Natural killer cell (primary cell): ENCODE results near the gene MAP2K3. TPM values are rescaled to one million over a fixed set of nuclear protein-coding genes. Genes with fewer than 3 reads are reported as not detected.

ENCODE experiments used
- ATAC-seq, 3 donors: fragments of 150-1000 bp in 2 of 3; fragments of 200-7000 bp in 1 of 3; cut with Tn5 transposase; 1 replicate in 1 of 3; 2 replicates in 2 of 3; pipeline ENCODE4 v1.10.0; 2021; ENCODE audit warnings: mild to moderate bottlenecking in 2 of 3, moderate library complexity in 2 of 3
- DNase-seq, 2 donors: peaks; one replicate each; pipeline versions ENCODE4 v3.0.0 to v3.0.0-alpha.2; 2013 to 2021; ENCODE audit warnings: mixed read lengths in 1 of 2
- H3K27ac ChIP-seq: one replicate; pipeline ENCODE4 v1.5.1; 2013; ENCODE audit warnings: mild to moderate bottlenecking, low read length
- H3K27me3 ChIP-seq: one replicate; pipeline ENCODE4 v1.6.1; 2013; ENCODE audit warnings: low read length; ENCODE audit not compliant: control insufficient read depth, insufficient read depth
- H3K36me3 ChIP-seq: one replicate; pipeline ENCODE4 v1.6.1; 2013; ENCODE audit warnings: low read length; ENCODE audit not compliant: control insufficient read depth, insufficient read depth
- H3K4me1 ChIP-seq: one replicate; pipeline ENCODE4 v1.6.1; 2013; ENCODE audit warnings: low read length; ENCODE audit not compliant: control insufficient read depth, insufficient read depth
- H3K4me3 ChIP-seq: one replicate; pipeline ENCODE4 v1.5.1; 2013; ENCODE audit warnings: low read length
- H3K9me3 ChIP-seq: one replicate; pipeline ENCODE4 v1.6.1; 2013; ENCODE audit warnings: low read length; ENCODE audit not compliant: control insufficient read depth, insufficient read depth
- H3K27ac Mint-ChIP-seq, 2 donors: one replicate each; pipeline ENCODE4 v1.8.0; 2022; ENCODE audit warnings: mild to moderate bottlenecking in 2 of 2, mixed read lengths in 2 of 2, moderate library complexity in 1 of 2
- H3K27me3 Mint-ChIP-seq, 2 donors: one replicate each; pipeline ENCODE4 v1.8.0; 2022; ENCODE audit warnings: low read depth in 2 of 2, mixed read lengths in 2 of 2
- H3K36me3 Mint-ChIP-seq: one replicate; pipeline ENCODE4 v1.8.0; 2022; ENCODE audit warnings: mixed read lengths
- H3K4me1 Mint-ChIP-seq, 2 donors: one replicate each; pipeline ENCODE4 v1.8.0; 2022; ENCODE audit warnings: mixed read lengths in 2 of 2
- H3K4me3 Mint-ChIP-seq: one replicate; pipeline ENCODE4 v1.8.0; 2022; ENCODE audit warnings: mild to moderate bottlenecking, moderate library complexity, mixed read lengths
- H3K9me3 Mint-ChIP-seq, 2 donors: one replicate each; pipeline ENCODE4 v1.8.0; 2022; ENCODE audit warnings: mixed read lengths in 2 of 2
- WGBS: methylation state at CpG from one replicate; pipeline ENCODE4 v1.1.7; 2013; ENCODE audit warnings: missing lambda C conversion rate; ENCODE audit not compliant: insufficient coverage; 5-methylcytosine and 5-hydroxymethylcytosine counted together
- intact Hi-C: fragments of 100-400 bp; cut with micrococcal nuclease; formaldehyde crosslinking; loops from one replicate; pipeline ENCODE4 v1.14.2; 2022
- total RNA-seq, 4 donors: library from RNA; stranded (reverse); fragments of 120-200 nt in 1 of 4; gene quantifications; one replicate each; pipeline versions ENCODE4 v1.2.3 to v1.2.4, GENCODE V29; 2013 to 2022
- TF ChIP-seq, protein P1 (sequence below): fragments of 200-600 bp; IDR thresholded peaks from one replicate; pipeline ENCODE4 v1.8.0; 2022; ENCODE audit warnings: antibody characterized with exemption

Gene MAP2K3
- total RNA-seq, 3 donors from 2014 or later (not counting 1 experiment from before 2014, with no cell fraction given), result 139 to 165 (median 162) TPM

DNA sequence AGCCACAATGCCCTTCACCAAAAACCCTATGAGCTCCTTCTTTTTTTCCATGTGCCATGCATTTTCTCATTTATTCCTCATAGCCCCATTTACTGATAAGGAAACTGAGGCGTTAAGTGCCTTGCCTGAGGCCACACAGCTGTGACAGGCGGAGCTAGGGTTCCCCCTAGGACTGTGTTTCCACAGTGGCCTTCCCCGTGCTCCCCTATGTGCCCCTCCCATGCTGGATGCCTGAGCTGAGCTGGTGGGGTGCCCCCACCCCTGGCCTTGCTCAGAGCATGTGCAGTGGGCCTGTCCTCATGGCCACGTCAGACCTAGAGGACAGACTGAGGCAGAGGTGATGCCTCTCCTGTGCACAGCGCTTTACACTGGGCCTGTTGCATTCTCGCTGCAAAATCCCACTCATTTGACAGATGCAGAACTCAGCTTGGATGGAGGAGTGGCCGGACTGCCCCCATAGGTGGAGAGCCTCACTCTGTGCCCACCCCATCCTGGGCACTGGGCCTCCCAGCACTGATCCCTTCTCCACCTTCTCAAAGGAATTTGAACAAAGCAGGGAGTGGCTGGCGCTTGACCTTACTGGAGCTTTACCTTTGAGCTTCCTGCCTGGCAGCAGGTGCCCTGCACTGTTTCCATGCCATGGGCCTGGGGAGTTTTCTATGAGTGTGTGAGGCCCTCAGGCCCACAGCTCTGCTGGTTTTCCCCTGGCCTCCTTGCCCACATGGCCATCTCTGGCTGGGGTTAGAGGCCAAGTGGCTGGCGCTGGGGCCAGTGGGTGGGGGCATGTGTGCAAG is 2.6 kb downstream of the MAP2K3 start:
- peak overlapping the region; percentile 96 to 99 for H3K27ac Mint-ChIP-seq
- intact Hi-C loops, result loop anchor here (1.0 to 5.0 kb wide), 4 partner anchors 35 to 244 kb away; partner anchors contain the start of genes DHRS7B and USP22
- peaks cover 53 to 63% of the 10 kb centered on the region in 2 donors for H3K4me1 Mint-ChIP-seq
- WGBS, result 42% methylated on average over 9 of the region's 9 CpGs
- ATAC-seq (peak; percentile 1 to 23 (median 9)), DNase-seq (peak in 1 of 2 donors; percentile 37)
- Histone ChIP-seq H3K4me1 (peaks cover 70% of the 10 kb centered on the region), H3K27me3 (no peaks in the 10 kb centered on the region), H3K36me3 (peaks cover 7% of the 10 kb centered on the region), H3K27ac (peak overlapping the region; percentile 97), H3K9me3 (no peaks in the 10 kb centered on the region), H3K4me3 (peak overlapping the region; percentile 88)
- H3K9me3 Mint-ChIP-seq, result no peaks in the 10 kb centered on the region
- H3K27me3 Mint-ChIP-seq, result no peaks in the 10 kb centered on the region
- no peaks in the 10 kb centered on the region for H3K36me3 Mint-ChIP-seq
- H3K4me3 Mint-ChIP-seq, result peak overlapping the region; percentile 96
- TF ChIP-seq, protein P1, sequence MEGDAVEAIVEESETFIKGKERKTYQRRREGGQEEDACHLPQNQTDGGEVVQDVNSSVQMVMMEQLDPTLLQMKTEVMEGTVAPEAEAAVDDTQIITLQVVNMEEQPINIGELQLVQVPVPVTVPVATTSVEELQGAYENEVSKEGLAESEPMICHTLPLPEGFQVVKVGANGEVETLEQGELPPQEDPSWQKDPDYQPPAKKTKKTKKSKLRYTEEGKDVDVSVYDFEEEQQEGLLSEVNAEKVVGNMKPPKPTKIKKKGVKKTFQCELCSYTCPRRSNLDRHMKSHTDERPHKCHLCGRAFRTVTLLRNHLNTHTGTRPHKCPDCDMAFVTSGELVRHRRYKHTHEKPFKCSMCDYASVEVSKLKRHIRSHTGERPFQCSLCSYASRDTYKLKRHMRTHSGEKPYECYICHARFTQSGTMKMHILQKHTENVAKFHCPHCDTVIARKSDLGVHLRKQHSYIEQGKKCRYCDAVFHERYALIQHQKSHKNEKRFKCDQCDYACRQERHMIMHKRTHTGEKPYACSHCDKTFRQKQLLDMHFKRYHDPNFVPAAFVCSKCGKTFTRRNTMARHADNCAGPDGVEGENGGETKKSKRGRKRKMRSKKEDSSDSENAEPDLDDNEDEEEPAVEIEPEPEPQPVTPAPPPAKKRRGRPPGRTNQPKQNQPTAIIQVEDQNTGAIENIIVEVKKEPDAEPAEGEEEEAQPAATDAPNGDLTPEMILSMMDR, result no peak

DNA sequence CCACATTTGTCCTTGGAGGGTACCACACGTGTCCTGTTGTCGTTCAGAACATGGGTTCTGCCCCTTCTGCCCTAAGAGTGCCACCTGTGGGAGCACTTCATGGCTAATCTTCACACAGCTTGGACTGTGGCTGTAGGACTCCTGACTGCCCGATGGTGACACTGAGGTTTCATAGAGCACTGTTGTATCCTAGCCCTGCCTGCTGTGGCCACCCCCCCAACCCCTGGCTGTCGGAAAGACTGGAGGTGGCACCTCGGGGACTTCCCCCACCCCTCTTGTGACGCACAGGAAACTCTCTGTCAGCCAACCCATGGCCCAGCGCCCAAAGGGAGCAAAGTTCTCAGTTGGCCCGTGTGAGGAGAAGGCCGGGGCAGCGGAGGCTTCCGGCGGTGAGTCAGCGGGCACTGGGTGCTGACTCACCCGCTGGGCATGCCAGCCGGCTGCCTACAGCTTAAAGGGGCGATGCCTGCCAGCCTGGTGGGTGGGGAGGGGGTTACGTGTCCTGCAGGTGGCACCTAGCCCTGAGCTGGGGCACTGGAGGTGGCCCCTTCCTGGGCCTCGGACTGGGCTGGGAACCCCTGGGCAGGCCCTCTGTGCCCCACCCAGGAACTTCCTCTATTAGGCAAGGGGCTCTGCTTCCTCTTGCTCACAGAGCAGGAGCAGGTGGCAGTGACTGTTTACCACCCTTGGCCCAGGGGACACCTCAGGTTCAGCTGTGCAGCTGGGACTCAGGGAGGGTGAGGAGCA is 3.4 kb downstream of the MAP2K3 start:
- H3K4me1 Mint-ChIP-seq, result peaks cover 53 to 56% of the 10 kb centered on the region in 2 donors
- no peaks in the 10 kb centered on the region for H3K27me3 Mint-ChIP-seq
- H3K36me3 Mint-ChIP-seq, result no peaks in the 10 kb centered on the region
- TF ChIP-seq, protein P1, result no peak
- WGBS, result 0% methylated on average over 18 of the region's 18 CpGs
- intact Hi-C loops, result loop anchor here (1.0 to 5.0 kb wide), 6 partner anchors 8 to 245 kb away; partner anchors contain the start of genes DHRS7B, NATD1 and USP22
- no peaks in the 10 kb centered on the region for H3K9me3 ChIP-seq
- peaks cover 74% of the 10 kb centered on the region for H3K4me1 ChIP-seq
- DNase-seq, result peak; percentile 97 to 98
- peak; percentile 60 to 84 (median 69) for ATAC-seq
- H3K27me3 ChIP-seq, result no peaks in the 10 kb centered on the region
- H3K9me3 Mint-ChIP-seq, result peaks cover 0 to 2% of the 10 kb centered on the region in 2 donors
- peak overlapping the region; percentile 96 to 99 for H3K27ac Mint-ChIP-seq
- H3K36me3 ChIP-seq, result peaks cover 9% of the 10 kb centered on the region
- peak overlapping the region; percentile 96 for H3K4me3 Mint-ChIP-seq
- peak overlapping the region; percentile 97 for H3K27ac ChIP-seq
- H3K4me3 ChIP-seq, result peak overlapping the region; percentile 88

DNA sequence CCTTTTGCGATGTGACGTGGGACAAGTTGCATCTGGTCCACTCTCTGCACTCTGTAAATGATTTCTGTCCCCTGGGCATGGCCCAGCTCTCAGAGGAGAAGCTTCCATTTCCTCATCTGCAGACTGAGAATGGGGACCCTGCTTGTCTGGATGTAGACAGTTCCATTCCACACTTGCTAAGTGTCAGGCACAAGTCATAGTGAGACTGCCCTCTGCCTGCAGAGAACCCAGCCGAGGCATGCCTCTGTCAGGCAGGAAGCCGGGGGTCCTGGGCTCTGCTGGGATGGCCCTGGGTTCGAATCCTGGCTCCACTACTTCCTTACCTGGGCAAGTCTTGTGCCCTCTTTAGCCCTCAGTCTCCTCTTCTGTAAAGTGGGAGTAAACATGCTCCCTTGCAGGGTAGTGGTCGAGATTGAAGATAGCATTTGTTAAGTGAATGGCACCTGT is 4.1 kb downstream of the MAP2K3 start:
- Mint-ChIP-seq H3K4me3 (peak overlapping the region; percentile 25), H3K9me3 (peaks cover 0 to 2% of the 10 kb centered on the region in 2 donors), H3K27ac (peak overlapping the region; percentile 96 to 99), H3K36me3 (no peaks in the 10 kb centered on the region), H3K27me3 (no peaks in the 10 kb centered on the region), H3K4me1 (peaks cover 53% of the 10 kb centered on the region in 2 donors)
- WGBS, result 34% methylated on average over 6 of the region's 6 CpGs
- TF ChIP-seq, protein P1, result no peak
- peaks cover 13% of the 10 kb centered on the region for H3K36me3 ChIP-seq
- intact Hi-C loops, result loop anchor here (1.0 to 5.0 kb wide), 4 partner anchors 8 to 169 kb away; partner anchors contain the start of gene NATD1
- H3K27ac ChIP-seq, result peak overlapping the region; percentile 97
- H3K27me3 ChIP-seq, result no peaks in the 10 kb centered on the region
- ATAC-seq (peak in 1 of 3 donors; percentile 4), DNase-seq (peak; percentile 47 to 61)
- peak overlapping the region; percentile 88 for H3K4me3 ChIP-seq
- peaks cover 74% of the 10 kb centered on the region for H3K4me1 ChIP-seq
- no peaks in the 10 kb centered on the region for H3K9me3 ChIP-seq
